ENCODE data around the gene ENPP1.

DNA sequence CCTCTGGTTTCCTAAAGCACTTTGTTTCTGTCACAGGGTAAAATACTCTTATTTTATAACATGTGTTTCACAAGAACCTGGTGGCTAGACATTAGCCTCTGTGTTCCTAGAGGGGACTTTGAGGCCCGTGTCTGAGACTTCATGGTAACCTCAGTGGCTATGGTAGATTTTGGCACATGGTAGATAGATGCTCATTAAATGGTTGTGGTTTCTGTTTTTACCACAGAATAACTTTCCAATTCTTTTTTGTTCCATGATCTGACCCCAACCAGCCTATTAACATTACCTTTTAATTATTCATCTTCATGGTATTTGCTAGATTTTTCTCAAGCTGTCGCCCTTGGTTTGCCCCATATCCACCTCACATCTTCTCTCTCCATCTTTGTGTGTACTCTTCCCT lies 109.0 kb downstream of the ENPP1 start:
- TF ChIP-seq, protein P1, sequence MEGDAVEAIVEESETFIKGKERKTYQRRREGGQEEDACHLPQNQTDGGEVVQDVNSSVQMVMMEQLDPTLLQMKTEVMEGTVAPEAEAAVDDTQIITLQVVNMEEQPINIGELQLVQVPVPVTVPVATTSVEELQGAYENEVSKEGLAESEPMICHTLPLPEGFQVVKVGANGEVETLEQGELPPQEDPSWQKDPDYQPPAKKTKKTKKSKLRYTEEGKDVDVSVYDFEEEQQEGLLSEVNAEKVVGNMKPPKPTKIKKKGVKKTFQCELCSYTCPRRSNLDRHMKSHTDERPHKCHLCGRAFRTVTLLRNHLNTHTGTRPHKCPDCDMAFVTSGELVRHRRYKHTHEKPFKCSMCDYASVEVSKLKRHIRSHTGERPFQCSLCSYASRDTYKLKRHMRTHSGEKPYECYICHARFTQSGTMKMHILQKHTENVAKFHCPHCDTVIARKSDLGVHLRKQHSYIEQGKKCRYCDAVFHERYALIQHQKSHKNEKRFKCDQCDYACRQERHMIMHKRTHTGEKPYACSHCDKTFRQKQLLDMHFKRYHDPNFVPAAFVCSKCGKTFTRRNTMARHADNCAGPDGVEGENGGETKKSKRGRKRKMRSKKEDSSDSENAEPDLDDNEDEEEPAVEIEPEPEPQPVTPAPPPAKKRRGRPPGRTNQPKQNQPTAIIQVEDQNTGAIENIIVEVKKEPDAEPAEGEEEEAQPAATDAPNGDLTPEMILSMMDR (IDR thresholded peaks at IDR 0.05; ENCODE audit: insufficient read depth, low read depth, low read length): no peak
- TF ChIP-seq EZH2 (IDR thresholded peaks at IDR 0.05; ENCODE audit: insufficient read depth, low read length): no peak
